NCI-H524 (cell line): Measurements from ENCODE around the gene SESN1.
"Not testable (repeated sequence)": the region's sequence is repeated elsewhere in the genome, so short reads cannot be mapped to it uniquely, and the experiment has no call there.

ENCODE experiments used
- DNase-seq, 2 experiments: peaks; one replicate each; lab custom pipeline; 2025; lab: John Stamatoyannopoulos, UW

Gene SESN1

GRCh38 chr6:109094416-109095035, at the start of gene SESN1:
SESN1 (minus strand) TSS chr6:109094846; CDS start chr6:109094073, 773 bp downstream.
- peak; percentile 80 to 86 for DNase-seq

GRCh38 chr6:109143191-109143590, 48.5 kb upstream of the SESN1 start:
- DNase-seq: no peak

- not testable (repeated sequence) for DNase-seq
Observed at GRCh38 chr6:109142067-109142466, 47.4 kb upstream of the SESN1 start.

- no peak for DNase-seq
Observed at GRCh38 chr6:109139109-109139508, 44.5 kb upstream of the SESN1 start.

GRCh38 chr6:109136530-109136929, 41.9 kb upstream of the SESN1 start:
- not testable (repeated sequence) for DNase-seq

GRCh38 chr6:109136039-109136438, 41.4 kb upstream of the SESN1 start:
- not testable (repeated sequence) for DNase-seq

GRCh38 chr6:109135600-109135999, 41.0 kb upstream of the SESN1 start:
- not testable (repeated sequence) for DNase-seq

GRCh38 chr6:109130065-109130464, 35.4 kb upstream of the SESN1 start:
- DNase-seq: no peak

- no peak for DNase-seq
Observed at GRCh38 chr6:109125504-109125903, 30.9 kb upstream of the SESN1 start.

GRCh38 chr6:109124219-109124618, 29.6 kb upstream of the SESN1 start:
- no peak for DNase-seq

- DNase-seq: no peak
Observed at GRCh38 chr6:109121411-109121810, 26.8 kb upstream of the SESN1 start.

- no peak for DNase-seq
Observed at GRCh38 chr6:109118871-109119354, 24.3 kb upstream of the SESN1 start.

- DNase-seq: peak; percentile 35 to 86
Observed at GRCh38 chr6:109118337-109118736, 23.7 kb upstream of the SESN1 start.

- DNase-seq: no peak
Observed at GRCh38 chr6:109117346-109118035, 22.8 kb upstream of the SESN1 start.

GRCh38 chr6:109112663-109113062, 18.0 kb upstream of the SESN1 start:
- DNase-seq: not testable (repeated sequence)

- DNase-seq: not testable (repeated sequence)
Observed at GRCh38 chr6:109109663-109110062, 15.0 kb upstream of the SESN1 start.

GRCh38 chr6:109105681-109106080, 11.0 kb upstream of the SESN1 start:
- DNase-seq: no peak

- no peak for DNase-seq
Observed at GRCh38 chr6:109104512-109104911, 9.9 kb upstream of the SESN1 start.

GRCh38 chr6:109103942-109104341, 9.3 kb upstream of the SESN1 start:
- DNase-seq: no peak

GRCh38 chr6:109102762-109103161, 8.1 kb upstream of the SESN1 start:
- no peak for DNase-seq

GRCh38 chr6:109097661-109098060, 3.0 kb upstream of the SESN1 start:
- DNase-seq: no peak

GRCh38 chr6:109096208-109096607, 1.6 kb upstream of the SESN1 start:
- DNase-seq: no peak

GRCh38 chr6:109095835-109096084, 1.1 kb upstream of the SESN1 start:
- no peak for DNase-seq
